ENCODE results near the gene RAB43.

DNA sequence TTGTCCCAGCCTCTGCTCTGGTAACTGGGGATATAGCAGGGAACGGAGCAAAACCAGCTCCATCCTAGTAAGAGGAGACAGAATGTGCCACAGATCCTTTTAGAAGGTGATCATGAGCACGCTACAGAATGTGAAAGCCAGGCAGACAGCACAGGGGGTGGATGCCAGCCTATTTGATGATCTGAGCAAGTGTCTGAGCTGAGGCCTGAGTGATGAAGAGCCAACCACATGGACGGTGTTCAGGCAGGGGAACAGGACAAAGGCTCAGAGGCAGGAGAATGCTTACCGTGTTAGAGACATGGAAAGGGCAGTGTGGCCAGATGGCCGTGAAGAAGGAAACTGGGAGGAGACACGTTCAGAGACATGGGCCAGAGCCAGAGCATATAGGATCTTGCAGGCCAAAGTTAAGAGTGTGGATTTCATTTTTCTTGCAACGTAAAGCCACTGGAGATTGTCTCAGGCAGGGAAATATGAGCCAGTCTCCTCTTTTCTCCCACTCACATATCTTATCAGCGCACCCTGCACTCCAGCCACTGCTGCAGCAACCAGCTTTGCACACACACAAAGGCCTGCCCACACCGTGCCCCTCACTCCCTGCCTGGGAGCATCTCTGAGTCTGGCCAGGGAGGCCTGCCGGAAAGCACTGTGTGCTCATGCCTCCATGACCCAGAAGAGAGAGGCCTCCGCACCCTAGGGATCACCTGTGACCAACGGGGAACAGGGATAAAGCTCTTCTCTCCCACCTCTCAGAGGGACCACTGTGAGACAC lies 20.1 kb downstream of the RAB43 start:
- no peak for TF ChIP-seq POLR2A (IDR thresholded peaks at IDR 0.05)
- TF ChIP-seq, protein P1, sequence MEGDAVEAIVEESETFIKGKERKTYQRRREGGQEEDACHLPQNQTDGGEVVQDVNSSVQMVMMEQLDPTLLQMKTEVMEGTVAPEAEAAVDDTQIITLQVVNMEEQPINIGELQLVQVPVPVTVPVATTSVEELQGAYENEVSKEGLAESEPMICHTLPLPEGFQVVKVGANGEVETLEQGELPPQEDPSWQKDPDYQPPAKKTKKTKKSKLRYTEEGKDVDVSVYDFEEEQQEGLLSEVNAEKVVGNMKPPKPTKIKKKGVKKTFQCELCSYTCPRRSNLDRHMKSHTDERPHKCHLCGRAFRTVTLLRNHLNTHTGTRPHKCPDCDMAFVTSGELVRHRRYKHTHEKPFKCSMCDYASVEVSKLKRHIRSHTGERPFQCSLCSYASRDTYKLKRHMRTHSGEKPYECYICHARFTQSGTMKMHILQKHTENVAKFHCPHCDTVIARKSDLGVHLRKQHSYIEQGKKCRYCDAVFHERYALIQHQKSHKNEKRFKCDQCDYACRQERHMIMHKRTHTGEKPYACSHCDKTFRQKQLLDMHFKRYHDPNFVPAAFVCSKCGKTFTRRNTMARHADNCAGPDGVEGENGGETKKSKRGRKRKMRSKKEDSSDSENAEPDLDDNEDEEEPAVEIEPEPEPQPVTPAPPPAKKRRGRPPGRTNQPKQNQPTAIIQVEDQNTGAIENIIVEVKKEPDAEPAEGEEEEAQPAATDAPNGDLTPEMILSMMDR (IDR thresholded peaks at IDR 0.05): no peak
